ENCODE measurements around the gene ABCA7. TPM values are rescaled to one million over a fixed set of nuclear protein-coding genes. Genes with fewer than 3 reads are reported as not detected.

The ABCA7 gene
- total and polyA plus RNA-seq, 2 of the 13 experiments (the other 11 are each of a cell fraction or from before 2014, with no cell fraction given): 4.4 to 32.4 TPM

- TF ChIP-seq ZNF687 (CRISPR knock-in tag; IDR thresholded peaks at IDR 0.05) (peak; percentile 25; the same call in 1 of the 2 replicates), NR2F2 (IDR thresholded peaks at IDR 0.05; ENCODE audit: borderline replicate concordance, low read depth) (peak; percentile 60; the same call in 1 of the 2 replicates)
Measured at GRCh38 chr19:1068009-1069001, 28.4 kb downstream of the ABCA7 start (continued).

- no peak for ATAC-seq
- intact Hi-C loops (cut with micrococcal nuclease; ENCODE audit: unreplicated experiment) (no loop called here), in situ Hi-C loops (cut with HindIII; ENCODE audit: extremely low pct_ligation_motif_present, low pct_unique_long_range_greater_than_20kb) (loop anchor here (5.0 kb wide), 1 partner anchor 33 kb away; the partner anchor contains the start of gene GPX4)
- H3K27ac ChIP-seq (ENCODE audit: extremely low read length, insufficient read depth, low read length): no peak overlapping the region
- H3K4me2 ChIP-seq (ENCODE audit: low read depth, low read length): no peak overlapping the region
- no peaks in the 10 kb centered on the region for H4K20me1 ChIP-seq (ENCODE audit: insufficient read depth, low read length)
- H3K27me3 ChIP-seq (ENCODE audit: control insufficient read depth in 1 of 2, insufficient read depth in 2 of 2, low read length in 2 of 2): no peaks in the 10 kb centered on the region
- no TSS peak for BruUV-seq (replicated peaks)
- no peaks in the 10 kb centered on the region for H3K9me3 ChIP-seq (ENCODE audit: low read length)
- ChIA-PET CTCF (ENCODE audit: low intra/inter-chr PET ratio, low total read pairs) (no interaction called here), POLR2A (no interaction called here)
- FAIRE-seq: no peak
- H3K9ac ChIP-seq (ENCODE audit: insufficient read depth, low read depth, low read length): no peak overlapping the region
- WGBS (ENCODE audit: low lambda C conversion rate): 89% methylated on average over 25 of the region's 25 CpGs
- no peaks in the 10 kb centered on the region for H3K79me2 ChIP-seq (ENCODE audit: insufficient read depth, low read length)
- H3K36me3 ChIP-seq (replicated peaks in 1 of 2; ENCODE audit: control insufficient read depth in 1 of 2, insufficient read depth in 2 of 2, low read length in 2 of 2): no peaks in the 10 kb centered on the region
- DNase-seq (ENCODE audit: low spot score): no peak
- H2AFZ ChIP-seq (ENCODE audit: low read length): no peak overlapping the region
- H3K4me3 ChIP-seq (replicated peaks in 1 of 3; ENCODE audit: insufficient read depth in 1 of 3, low read depth in 2 of 3, low read length in 3 of 3): no peak overlapping the region
- peaks cover 43% of the 10 kb centered on the region for H3K4me1 ChIP-seq (ENCODE audit: insufficient read depth, low read length)
- peak; percentile 87 for TF ChIP-seq ZNF629 (CRISPR knock-in tag; conservative IDR thresholded peaks at IDR 0.05)
- peak; percentile 25 for TF ChIP-seq ZFP36 (IDR thresholded peaks at IDR 0.05; ENCODE audit: borderline replicate concordance, low read depth, low read length, partially characterized antibody)
- no peak for TF ChIP-seq ZNF576 (CRISPR knock-in tag; IDR thresholded peaks at IDR 0.05)
- TF ChIP-seq AGO1 (IDR thresholded peaks at IDR 0.05; ENCODE audit: low read depth, low read length, poor library complexity, severe bottlenecking): no peak
- TF ChIP-seq SMARCE1 (IDR thresholded peaks at IDR 0.05; ENCODE audit: borderline replicate concordance): no peak
- TF ChIP-seq JUND (CRISPR knock-in tag; IDR thresholded peaks at IDR 0.05): no peak
- no peak for TF ChIP-seq ZSCAN31 (CRISPR knock-in tag; IDR thresholded peaks at IDR 0.05; ENCODE audit: low read depth)
- TF ChIP-seq HNRNPL (IDR thresholded peaks at IDR 0.05; ENCODE audit: low read depth, low read length): 0 out of 2 replicates have a peak, but pooled peaks have one; percentile 55
- no peak for TF ChIP-seq RNF219 (CRISPR knock-in tag; IDR thresholded peaks at IDR 0.05)
- TF ChIP-seq ZNF496 (CRISPR knock-in tag; IDR thresholded peaks at IDR 0.05; ENCODE audit: insufficient replicate concordance): no peak
- no peak for TF ChIP-seq TEAD2 (CRISPR knock-in tag; IDR thresholded peaks at IDR 0.05)
Measured at GRCh38 chr19:1069009-1069779, 29.3 kb downstream of the ABCA7 start.

All from HepG2 (cell line).